Transverse colon (tissue), 4 donors: ENCODE measurements around the gene MRPL52. TPM values are rescaled to one million over a fixed set of nuclear protein-coding genes. Genes with fewer than 3 reads are reported as not detected.
"Not testable (repeated sequence)": the region's sequence is repeated elsewhere in the genome, so short reads cannot be mapped to it uniquely, and the experiment has no call there.

Source experiments
- DNase-seq: peaks from one replicate; pipeline ENCODE4 v3.0.0-alpha.2; 2019
- H3K27ac ChIP-seq, 4 donors: fragments of 200-600 bp; sonication (generic); 2 replicates each; pipeline ENCODE4 v1.5.1; 2016 to 2018; ENCODE audit warnings: inconsistent platforms in 4 of 4
- H3K27me3 ChIP-seq: fragments of 200-600 bp; sonication (generic); 2 replicates; pipeline ENCODE4 v1.5.1; 2017; ENCODE audit warnings: inconsistent platforms
- H3K36me3 ChIP-seq, 4 donors: fragments of 200-600 bp; sonication (generic); 2 replicates each; pipeline ENCODE4 v1.5.1; 2017 to 2019; ENCODE audit warnings: inconsistent platforms in 4 of 4
- H3K4me1 ChIP-seq, 4 donors: fragments of 200-600 bp; sonication (generic); 2 replicates each; pipeline ENCODE4 v1.5.1; 2017 to 2020; ENCODE audit warnings: inconsistent platforms in 4 of 4
- H3K4me3 ChIP-seq, 4 donors: fragments of 200-600 bp; sonication (generic); 1 replicate in 1 of 4; 2 replicates in 3 of 4; pipeline versions ENCODE4 v1.5.1 to v1.6.1; 2017 to 2019; ENCODE audit warnings: inconsistent platforms in 4 of 4
- H3K9me3 ChIP-seq, 2 donors: fragments of 200-600 bp; sonication (generic); 2 replicates each; pipeline ENCODE4 v1.5.1; 2017 to 2019; ENCODE audit warnings: inconsistent platforms in 2 of 2
- EP300 ChIP-seq: sonication (generic); formaldehyde crosslinking; IDR thresholded peaks from one replicate; pipeline ENCODE4 v1.6.1; 2017; ENCODE audit warnings: antibody characterized with exemption, low read depth
- POLR2A ChIP-seq: fragments of 450-650 bp; IDR thresholded peaks from one replicate; pipeline ENCODE4 v1.6.1; 2016; ENCODE audit warnings: antibody characterized with exemption, mild to moderate bottlenecking, moderate library complexity
- POLR2AphosphoS5 ChIP-seq, 3 donors: sonication (generic); formaldehyde crosslinking; IDR thresholded peaks; one replicate each; pipeline ENCODE4 v1.6.1; 2016; ENCODE audit warnings: antibody characterized with exemption in 3 of 3
- WGBS, 2 donors: methylation state at CpG; one replicate each; pipeline ENCODE4 v1.1.5; 2018; ENCODE audit warnings: low coverage in 1 of 2; 5-methylcytosine and 5-hydroxymethylcytosine counted together
- in situ Hi-C, 4 donors: fragments of 200-750 bp; cut with MboI; loops; one replicate each; pipeline versions ENCODE4 v1.15.0 to v1.15.1; 2017; ENCODE audit warnings: low sequenced_read_pairs in 3 of 4, low pct_ligation_motif_present in 1 of 4, low pct_unique_long_range_greater_than_20kb in 1 of 4
- intact Hi-C: fragments of 100-400 bp; cut with DNase I; formaldehyde crosslinking; loops from one replicate; pipeline ENCODE4 v1.15.1; 2023; ENCODE audit warnings: low total_unique reads
- total RNA-seq, 4 donors: library from RNA; depleted of rRNA; stranded (reverse); fragments of >200 nt; gene quantifications; one replicate each; pipeline ENCODE4 v1.1.0, GENCODE V29; 2016
- TF ChIP-seq, protein P1 (sequence below), 5 experiments: fragments of 200-600 bp in 3 of 5; fragments of 450-650 bp in 2 of 5; sonication (generic) in 3 of 5; IDR thresholded peaks; 1 replicate in 2 of 5; 2 replicates in 3 of 5; pipeline ENCODE4 v1.5.1; 2016 to 2017; ENCODE audit warnings: antibody characterized with exemption in 5 of 5, inconsistent platforms in 3 of 5, mild to moderate bottlenecking in 2 of 5, moderate library complexity in 1 of 5

MRPL52 gene
- total RNA-seq, 4 donors from 2014 or later: 7.5 to 44.3 (median 23.8) TPM; not detected in 1

- Histone ChIP-seq H3K36me3 (no peaks in the 10 kb centered on the region), H3K9me3 (no peaks in the 10 kb centered on the region), H3K27me3 (no peaks in the 10 kb centered on the region), H3K27ac (no peak overlapping the region), H3K4me3 (no peak overlapping the region), H3K4me1 (no peaks in the 10 kb centered on the region)
- DNase-seq: no peak
- in situ Hi-C loops: no loop called here
- 91 to 100% methylated on average over 2 to 4 of the region's 4 CpGs for WGBS, 2 donors
- intact Hi-C loops: no loop called here
- TF ChIP-seq EP300 (no peak), POLR2AphosphoS5 (IDR thresholded peaks at IDR 0.05) (no peak), POLR2A (no peak)
- TF ChIP-seq, protein P1, sequence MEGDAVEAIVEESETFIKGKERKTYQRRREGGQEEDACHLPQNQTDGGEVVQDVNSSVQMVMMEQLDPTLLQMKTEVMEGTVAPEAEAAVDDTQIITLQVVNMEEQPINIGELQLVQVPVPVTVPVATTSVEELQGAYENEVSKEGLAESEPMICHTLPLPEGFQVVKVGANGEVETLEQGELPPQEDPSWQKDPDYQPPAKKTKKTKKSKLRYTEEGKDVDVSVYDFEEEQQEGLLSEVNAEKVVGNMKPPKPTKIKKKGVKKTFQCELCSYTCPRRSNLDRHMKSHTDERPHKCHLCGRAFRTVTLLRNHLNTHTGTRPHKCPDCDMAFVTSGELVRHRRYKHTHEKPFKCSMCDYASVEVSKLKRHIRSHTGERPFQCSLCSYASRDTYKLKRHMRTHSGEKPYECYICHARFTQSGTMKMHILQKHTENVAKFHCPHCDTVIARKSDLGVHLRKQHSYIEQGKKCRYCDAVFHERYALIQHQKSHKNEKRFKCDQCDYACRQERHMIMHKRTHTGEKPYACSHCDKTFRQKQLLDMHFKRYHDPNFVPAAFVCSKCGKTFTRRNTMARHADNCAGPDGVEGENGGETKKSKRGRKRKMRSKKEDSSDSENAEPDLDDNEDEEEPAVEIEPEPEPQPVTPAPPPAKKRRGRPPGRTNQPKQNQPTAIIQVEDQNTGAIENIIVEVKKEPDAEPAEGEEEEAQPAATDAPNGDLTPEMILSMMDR (IDR thresholded peaks at IDR 0.05): no peak
Observed at GRCh38 chr14:22786685-22787084, 43.0 kb upstream of the MRPL52 start.

- intact Hi-C loops (no loop called here), in situ Hi-C loops (no loop called here)
- peak overlapping the region in 2 of 4 donors; percentile 9 to 46 for H3K27ac ChIP-seq
- H3K4me3 ChIP-seq: no peak overlapping the region
- TF ChIP-seq, protein P1 (IDR thresholded peaks at IDR 0.05): no peak
- TF ChIP-seq POLR2AphosphoS5 (IDR thresholded peaks at IDR 0.05) (no peak), POLR2A (no peak), EP300 (no peak)
- no peak for DNase-seq
- no peaks in the 10 kb centered on the region for H3K9me3 ChIP-seq
- 50 to 65% methylated on average over 3 of the region's 3 CpGs for WGBS, 2 donors
- H3K27me3 ChIP-seq: no peaks in the 10 kb centered on the region
- no peaks in the 10 kb centered on the region for H3K36me3 ChIP-seq
- no peaks in the 10 kb centered on the region for H3K4me1 ChIP-seq
Observed at GRCh38 chr14:22791301-22791700, 38.4 kb upstream of the MRPL52 start.

DNA sequence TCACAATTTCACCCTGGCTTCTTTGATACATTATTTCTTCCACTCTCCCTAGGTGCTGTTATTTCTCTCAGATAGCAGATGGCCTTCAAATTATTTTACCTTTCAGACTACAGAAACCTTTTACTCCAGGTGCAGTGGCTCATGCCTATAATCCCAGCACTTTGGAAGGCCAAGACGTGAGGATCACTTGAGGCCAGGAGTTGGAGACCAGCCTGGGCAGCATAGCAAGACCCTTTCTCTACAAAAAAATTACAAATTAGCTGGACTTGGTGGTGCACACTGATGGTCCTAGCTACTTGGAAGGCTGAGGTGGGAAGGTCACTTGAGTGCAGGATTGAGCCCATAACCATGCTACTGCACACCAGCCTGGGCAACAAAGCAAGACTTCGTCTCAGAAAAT lies 37.5 kb upstream of the MRPL52 start:
- 67 to 95% methylated on average over 1 to 2 of the region's 2 CpGs for WGBS, 2 donors
- no peaks in the 10 kb centered on the region for H3K27me3 ChIP-seq
- no peak overlapping the region for H3K27ac ChIP-seq
- no peaks in the 10 kb centered on the region for H3K4me1 ChIP-seq
- no peak for DNase-seq
- H3K36me3 ChIP-seq: no peaks in the 10 kb centered on the region
- intact Hi-C loops: no loop called here
- no peak overlapping the region for H3K4me3 ChIP-seq
- H3K9me3 ChIP-seq: no peaks in the 10 kb centered on the region
- TF ChIP-seq POLR2A (no peak), EP300 (no peak), POLR2AphosphoS5 (IDR thresholded peaks at IDR 0.05) (no peak)
- TF ChIP-seq, protein P1 (IDR thresholded peaks at IDR 0.05): no peak
- in situ Hi-C loops: no loop called here

DNA sequence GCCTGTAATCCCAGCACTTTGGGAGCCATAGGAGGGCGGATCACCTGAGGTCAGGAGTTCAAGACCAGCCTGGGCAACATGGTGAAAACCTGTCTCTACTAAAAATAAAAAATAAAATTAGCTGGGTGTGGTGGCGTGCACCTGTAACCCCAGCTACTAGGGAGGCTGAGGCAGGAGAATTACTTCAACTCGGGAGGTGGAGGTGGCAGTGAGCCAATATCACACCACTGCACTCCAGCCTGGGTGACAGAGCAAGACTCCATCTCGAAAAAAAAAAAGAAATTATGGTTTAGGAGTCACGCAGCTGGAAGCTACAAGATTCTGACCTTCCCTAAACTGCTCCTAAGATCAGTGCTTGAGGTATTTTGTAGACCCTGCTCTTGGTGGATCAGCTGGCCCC lies 36.1 kb upstream of the MRPL52 start:
- H3K4me3 ChIP-seq, H3K4me1 ChIP-seq, H3K36me3 ChIP-seq, DNase-seq, H3K27ac ChIP-seq, H3K9me3 ChIP-seq, H3K27me3 ChIP-seq, intact Hi-C loops, in situ Hi-C loops: not testable (repeated sequence)
- 61 to 72% methylated on average over 4 to 5 of the region's 5 CpGs for WGBS, 2 donors

DNA sequence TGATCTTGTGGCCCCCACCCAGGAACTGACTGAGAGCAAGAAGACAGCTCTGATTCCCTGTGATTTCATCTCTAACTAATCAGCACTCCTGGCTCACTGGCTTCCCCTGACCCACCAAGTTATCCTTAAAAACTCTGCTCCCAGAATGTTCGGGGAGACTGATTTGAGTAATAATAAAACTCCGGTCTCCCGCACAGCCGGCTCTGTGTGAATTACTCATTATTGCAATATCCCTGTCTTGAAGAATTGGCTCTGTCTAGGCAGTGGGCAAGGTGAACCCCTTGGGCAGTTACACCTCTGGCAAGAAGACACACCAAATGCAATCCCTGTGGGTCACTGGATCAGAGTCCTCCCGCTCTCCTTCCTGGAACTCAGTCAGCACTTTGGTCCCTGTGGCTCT lies 35.7 kb upstream of the MRPL52 start:
- intact Hi-C loops: no loop called here
- WGBS, 2 donors: 72% methylated on average over 4 of the region's 5 CpGs; no CpG with 5 or more reads in 1 of the 2 donors
- in situ Hi-C loops: no loop called here
- no peaks in the 10 kb centered on the region for H3K9me3 ChIP-seq
- H3K27me3 ChIP-seq: no peaks in the 10 kb centered on the region
- no peak overlapping the region for H3K27ac ChIP-seq
- no peak overlapping the region for H3K4me3 ChIP-seq
- no peaks in the 10 kb centered on the region for H3K36me3 ChIP-seq
- no peak for DNase-seq
- no peaks in the 10 kb centered on the region for H3K4me1 ChIP-seq
- TF ChIP-seq POLR2A (no peak), POLR2AphosphoS5 (IDR thresholded peaks at IDR 0.05) (no peak), EP300 (no peak)
- TF ChIP-seq, protein P1 (IDR thresholded peaks at IDR 0.05): no peak
